ENCODE data around the gene IL1RAPL1. TPM values are rescaled to one million over a fixed set of nuclear protein-coding genes. Genes with fewer than 3 reads are reported as not detected.

The IL1RAPL1 gene
- total and polyA plus RNA-seq, 8 donors = 0.06 to 3.3 (median 0.31) TPM; not detected in 3

- Histone ChIP-seq H3K4me3 (no peak overlapping the region), H3K27me3 (no peaks in the 10 kb centered on the region), H3K9me3 (peaks cover 0 to 7% (median 2%) of the 10 kb centered on the region in 4 donors), H3K36me3 (no peaks in the 10 kb centered on the region), H3K27ac (no peak overlapping the region), H3K4me1 (no peaks in the 10 kb centered on the region)
- TF ChIP-seq EP300 (IDR thresholded peaks at IDR 0.05) = no peak
- TF ChIP-seq CTCF (IDR thresholded peaks at IDR 0.05) = no peak
- no peak for TF ChIP-seq POLR2A (IDR thresholded peaks at IDR 0.05)
- TF ChIP-seq POLR2AphosphoS5 (IDR thresholded peaks at IDR 0.05) = no peak
- DNase-seq = peak in 1 of 2 donors; percentile 6
- 36 to 74% (median 56%) methylated on average over 3 of the region's 3 CpGs for WGBS, 5 donors
- intact Hi-C loops (cut with DNase I; ENCODE audit: low total_unique reads) = no loop called here
These were observed 1254.5 kb downstream of the IL1RAPL1 start for GRCh38 chrX:29841750-29842149.

- no peaks in the 10 kb centered on the region for H3K36me3 ChIP-seq
- H3K4me1 ChIP-seq = no peaks in the 10 kb centered on the region
- no peak for TF ChIP-seq POLR2A (IDR thresholded peaks at IDR 0.05)
- TF ChIP-seq POLR2AphosphoS5 (IDR thresholded peaks at IDR 0.05) = no peak
- no peak for TF ChIP-seq CTCF (IDR thresholded peaks at IDR 0.05)
- no peak for TF ChIP-seq EP300 (IDR thresholded peaks at IDR 0.05)
- no peaks in the 10 kb centered on the region for H3K27me3 ChIP-seq
- 58 to 70% (median 64%) methylated on average over 4 of the region's 4 CpGs for WGBS, 5 donors
- no peak overlapping the region for H3K27ac ChIP-seq
- peaks cover 0 to 7% (median 2%) of the 10 kb centered on the region in 4 donors for H3K9me3 ChIP-seq
- intact Hi-C loops (cut with DNase I; ENCODE audit: low total_unique reads) = no loop called here
- H3K4me3 ChIP-seq = no peak overlapping the region
- no peak for DNase-seq
These were observed 1255.3 kb downstream of the IL1RAPL1 start for GRCh38 chrX:29842552-29842951.

DNA sequence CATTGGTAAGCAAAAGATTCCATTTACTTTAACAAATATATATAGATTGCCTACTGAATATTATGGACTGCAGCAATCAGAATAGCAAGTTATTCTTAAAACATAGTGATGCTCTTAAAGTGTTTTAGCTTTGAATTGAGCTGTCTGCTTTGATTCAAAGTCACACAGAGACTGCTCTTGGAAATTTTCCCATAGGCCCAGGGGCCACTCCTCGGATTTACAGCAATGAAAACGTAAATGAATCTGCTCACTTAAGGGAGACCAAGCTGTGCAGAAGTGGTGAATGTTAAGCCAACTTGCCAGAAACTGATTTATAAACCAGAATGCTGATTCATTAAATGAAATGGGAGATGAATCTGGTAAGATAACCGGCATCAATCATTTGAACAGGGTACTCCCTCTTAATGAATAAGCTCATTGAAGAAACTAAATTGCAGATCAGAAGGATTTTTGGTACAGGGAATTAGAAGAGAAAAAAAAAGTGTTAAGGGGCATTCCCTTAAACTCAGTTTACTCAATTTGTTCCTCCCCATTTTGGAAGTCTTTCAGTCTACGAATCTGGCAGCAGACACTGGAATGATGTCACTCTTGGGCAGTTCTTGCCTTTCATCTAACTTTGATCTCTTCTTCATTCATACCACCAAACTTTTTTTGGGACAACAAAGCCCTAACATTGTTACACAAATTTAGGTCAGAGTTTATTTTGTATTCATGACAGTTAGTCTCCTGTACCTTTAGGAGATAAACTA is 1264.8 kb downstream of the IL1RAPL1 start:
- 49 to 78% (median 63%) methylated on average over 4 of the region's 4 CpGs for WGBS, 5 donors
- H3K27ac ChIP-seq = no peak overlapping the region
- no peaks in the 10 kb centered on the region for H3K4me1 ChIP-seq
- H3K36me3 ChIP-seq = no peaks in the 10 kb centered on the region
- TF ChIP-seq POLR2AphosphoS5 (IDR thresholded peaks at IDR 0.05) (no peak), CTCF (IDR thresholded peaks at IDR 0.05) (no peak), POLR2A (IDR thresholded peaks at IDR 0.05) (no peak), EP300 (IDR thresholded peaks at IDR 0.05) (no peak)
- no peaks in the 10 kb centered on the region for H3K27me3 ChIP-seq
- intact Hi-C loops (cut with DNase I; ENCODE audit: low total_unique reads) = no loop called here
- no peak overlapping the region for H3K4me3 ChIP-seq
- peak in 1 of 2 donors; percentile 32 for DNase-seq
- H3K9me3 ChIP-seq = no peaks in the 10 kb centered on the region

GRCh38 chrX:29852767-29853166 is 1265.5 kb downstream of the IL1RAPL1 start:
- no peak for DNase-seq
- Histone ChIP-seq H3K27ac (no peak overlapping the region), H3K27me3 (no peaks in the 10 kb centered on the region), H3K4me1 (no peaks in the 10 kb centered on the region), H3K4me3 (no peak overlapping the region), H3K9me3 (no peaks in the 10 kb centered on the region), H3K36me3 (no peaks in the 10 kb centered on the region)
- TF ChIP-seq EP300 (IDR thresholded peaks at IDR 0.05) (no peak), POLR2A (IDR thresholded peaks at IDR 0.05) (no peak)
- intact Hi-C loops (cut with DNase I; ENCODE audit: low total_unique reads) = no loop called here

GRCh38 chrX:29858714-29859113 is 1271.5 kb downstream of the IL1RAPL1 start:
- Histone ChIP-seq H3K4me1 (no peaks in the 10 kb centered on the region), H3K9me3 (no peaks in the 10 kb centered on the region), H3K27me3 (no peaks in the 10 kb centered on the region), H3K27ac (no peak overlapping the region), H3K4me3 (no peak overlapping the region), H3K36me3 (no peaks in the 10 kb centered on the region)
- intact Hi-C loops (cut with DNase I; ENCODE audit: low total_unique reads) = no loop called here
- TF ChIP-seq CTCF (IDR thresholded peaks at IDR 0.05) = no peak
- no peak for TF ChIP-seq POLR2AphosphoS5 (IDR thresholded peaks at IDR 0.05)
- TF ChIP-seq EP300 (IDR thresholded peaks at IDR 0.05) = no peak
- TF ChIP-seq POLR2A (IDR thresholded peaks at IDR 0.05) = no peak
- DNase-seq = no peak
